Parathyroid adenoma (tissue), 2 donors: ENCODE results near the gene INPP5K.

Experiments
- H2AFZ ChIP-seq: fragments of 300-600 bp; sonication (generic); one replicate; pipeline ENCODE4 v1.7.0; 2017; ENCODE audit warnings: antibody characterized with exemption, mild to moderate bottlenecking
- H3K27ac ChIP-seq: fragments of 300-600 bp; sonication (generic); one replicate; pipeline ENCODE4 v1.7.0; 2017
- H3K27me3 ChIP-seq: fragments of 300-600 bp; sonication (generic); one replicate; pipeline ENCODE4 v1.7.0; 2017; ENCODE audit warnings: low read length; ENCODE audit not compliant: control insufficient read depth, insufficient read depth
- H3K36me3 ChIP-seq: fragments of 300-600 bp; sonication (generic); one replicate; pipeline ENCODE4 v1.7.0; 2017; ENCODE audit warnings: low read length; ENCODE audit not compliant: control insufficient read depth, insufficient read depth
- H3K4me1 ChIP-seq: fragments of 300-600 bp; sonication (generic); one replicate; pipeline ENCODE4 v1.7.0; 2017; ENCODE audit warnings: control low read depth
- H3K4me2 ChIP-seq: fragments of 300-600 bp; sonication (generic); one replicate; pipeline ENCODE4 v1.7.0; 2017; ENCODE audit warnings: low read length
- H3K4me3 ChIP-seq: fragments of 300-600 bp; sonication (generic); one replicate; pipeline ENCODE4 v1.7.0; 2017; ENCODE audit warnings: low read depth, low read length
- H3K79me2 ChIP-seq: fragments of 300-600 bp; sonication (generic); one replicate; pipeline ENCODE4 v1.7.0; 2017; ENCODE audit warnings: control low read depth
- H3K9ac ChIP-seq: fragments of 300-600 bp; sonication (generic); one replicate; pipeline ENCODE4 v1.7.0; 2017; ENCODE audit warnings: mild to moderate bottlenecking
- H3K9me3 ChIP-seq: fragments of 300-600 bp; sonication (generic); one replicate; pipeline ENCODE4 v1.7.0; 2017; ENCODE audit warnings: low read length; ENCODE audit not compliant: control insufficient read depth
- TF ChIP-seq, protein P1 (sequence below): fragments of 300-600 bp; sonication (generic); IDR thresholded peaks from one replicate; pipeline ENCODE4 v1.7.0; 2017; ENCODE audit warnings: antibody characterized with exemption, mild to moderate bottlenecking
- donor health status: primary hyperparathyroidism.

The INPP5K gene

GRCh38 chr17:1467898-1468492 is 48.4 kb downstream of the INPP5K start:
- no peak overlapping the region for H3K4me2 ChIP-seq
- no peak overlapping the region for H3K4me3 ChIP-seq
- H3K36me3 ChIP-seq = no peaks in the 10 kb centered on the region
- H3K27ac ChIP-seq = no peak overlapping the region
- no peak overlapping the region for H3K9ac ChIP-seq
- H3K9me3 ChIP-seq = no peaks in the 10 kb centered on the region
- H3K4me1 ChIP-seq = no peaks in the 10 kb centered on the region
- TF ChIP-seq, protein P1, sequence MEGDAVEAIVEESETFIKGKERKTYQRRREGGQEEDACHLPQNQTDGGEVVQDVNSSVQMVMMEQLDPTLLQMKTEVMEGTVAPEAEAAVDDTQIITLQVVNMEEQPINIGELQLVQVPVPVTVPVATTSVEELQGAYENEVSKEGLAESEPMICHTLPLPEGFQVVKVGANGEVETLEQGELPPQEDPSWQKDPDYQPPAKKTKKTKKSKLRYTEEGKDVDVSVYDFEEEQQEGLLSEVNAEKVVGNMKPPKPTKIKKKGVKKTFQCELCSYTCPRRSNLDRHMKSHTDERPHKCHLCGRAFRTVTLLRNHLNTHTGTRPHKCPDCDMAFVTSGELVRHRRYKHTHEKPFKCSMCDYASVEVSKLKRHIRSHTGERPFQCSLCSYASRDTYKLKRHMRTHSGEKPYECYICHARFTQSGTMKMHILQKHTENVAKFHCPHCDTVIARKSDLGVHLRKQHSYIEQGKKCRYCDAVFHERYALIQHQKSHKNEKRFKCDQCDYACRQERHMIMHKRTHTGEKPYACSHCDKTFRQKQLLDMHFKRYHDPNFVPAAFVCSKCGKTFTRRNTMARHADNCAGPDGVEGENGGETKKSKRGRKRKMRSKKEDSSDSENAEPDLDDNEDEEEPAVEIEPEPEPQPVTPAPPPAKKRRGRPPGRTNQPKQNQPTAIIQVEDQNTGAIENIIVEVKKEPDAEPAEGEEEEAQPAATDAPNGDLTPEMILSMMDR = no peak
- no peak overlapping the region for H2AFZ ChIP-seq
- H3K27me3 ChIP-seq = no peaks in the 10 kb centered on the region
- H3K79me2 ChIP-seq = no peaks in the 10 kb centered on the region

GRCh38 chr17:1467258-1467657 is 49.2 kb downstream of the INPP5K start:
- Histone ChIP-seq H3K36me3 (no peaks in the 10 kb centered on the region), H3K27ac (no peak overlapping the region), H3K9ac (no peak overlapping the region), H3K4me2 (no peak overlapping the region), H3K27me3 (no peaks in the 10 kb centered on the region), H3K79me2 (no peaks in the 10 kb centered on the region), H3K9me3 (no peaks in the 10 kb centered on the region), H2AFZ (no peak overlapping the region), H3K4me3 (no peak overlapping the region), H3K4me1 (no peaks in the 10 kb centered on the region)
- TF ChIP-seq, protein P1 = no peak

GRCh38 chr17:1464186-1464585 is 52.2 kb downstream of the INPP5K start:
- Histone ChIP-seq H3K9me3 (no peaks in the 10 kb centered on the region), H3K36me3 (no peaks in the 10 kb centered on the region), H3K27me3 (no peaks in the 10 kb centered on the region), H3K27ac (no peak overlapping the region), H3K4me2 (no peak overlapping the region), H3K79me2 (no peaks in the 10 kb centered on the region), H3K4me1 (no peaks in the 10 kb centered on the region), H2AFZ (no peak overlapping the region), H3K9ac (no peak overlapping the region), H3K4me3 (no peak overlapping the region)
- TF ChIP-seq, protein P1 = no peak

DNA sequence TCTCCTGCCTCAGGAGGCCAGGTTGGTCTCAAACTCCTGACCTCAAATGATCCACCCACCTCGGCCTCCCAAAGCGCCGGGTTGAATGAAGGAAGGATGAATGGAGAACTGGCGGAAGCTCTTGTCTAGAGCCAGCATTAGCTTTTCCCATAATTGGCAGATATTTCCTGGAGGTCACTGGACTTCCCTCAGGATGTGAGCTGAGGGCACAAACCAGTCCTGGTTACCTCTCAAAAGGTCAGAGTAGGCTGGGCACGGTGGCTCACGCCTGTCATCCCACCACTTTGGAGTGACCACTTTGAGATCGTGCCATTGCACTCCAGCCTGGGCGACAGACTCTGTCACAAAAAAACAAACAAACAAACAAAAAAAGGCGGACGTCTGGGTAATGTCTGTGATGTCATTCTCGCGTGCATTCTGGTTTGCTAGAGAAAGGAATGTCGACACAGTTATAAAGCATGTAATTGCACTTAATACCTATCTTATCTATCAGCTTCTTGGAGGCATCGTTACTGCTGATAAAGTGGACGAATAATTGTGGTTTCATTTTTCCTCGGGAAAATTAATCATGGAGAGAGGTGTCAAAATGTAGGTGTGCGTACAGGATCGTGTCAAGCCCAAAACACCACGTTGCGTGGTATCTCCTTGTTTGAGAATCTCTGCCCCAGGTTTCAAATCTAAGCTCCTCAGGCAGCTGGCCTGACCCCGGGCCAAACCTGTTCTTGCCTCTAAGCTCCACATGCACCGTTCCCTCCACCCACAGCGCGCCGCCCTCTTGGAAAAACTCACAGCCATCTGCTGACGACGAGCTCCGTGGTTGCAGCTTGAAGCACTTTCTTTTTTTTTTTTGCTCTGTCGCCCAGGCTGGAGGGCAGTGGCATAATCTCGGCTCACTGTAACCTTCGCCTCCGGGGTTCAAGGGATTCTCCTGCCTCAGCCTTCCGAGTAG is 54.0 kb downstream of the INPP5K start:
- no peak overlapping the region for H3K4me2 ChIP-seq
- no peak overlapping the region for H3K9ac ChIP-seq
- H3K36me3 ChIP-seq = no peaks in the 10 kb centered on the region
- TF ChIP-seq, protein P1 = no peak
- H3K27ac ChIP-seq = no peak overlapping the region
- no peaks in the 10 kb centered on the region for H3K79me2 ChIP-seq
- no peak overlapping the region for H3K4me3 ChIP-seq
- H3K27me3 ChIP-seq = no peaks in the 10 kb centered on the region
- no peak overlapping the region for H2AFZ ChIP-seq
- H3K4me1 ChIP-seq = no peaks in the 10 kb centered on the region
- no peaks in the 10 kb centered on the region for H3K9me3 ChIP-seq
